Measurements from ENCODE around the gene PIK3C2G.

- TF ChIP-seq CTCF (IDR thresholded peaks at IDR 0.05): no peak
- no peak for TF ChIP-seq TCF7L2 (IDR thresholded peaks at IDR 0.05; ENCODE audit: low read depth, low read length)
- TF ChIP-seq REST (IDR thresholded peaks at IDR 0.05; ENCODE audit: insufficient read depth in 1 of 2, low read depth in 2 of 2, low read length in 1 of 2): no peak
- no peak for TF ChIP-seq POLR2AphosphoS5 (IDR thresholded peaks at IDR 0.05; ENCODE audit: low read depth, low read length)
Observed at GRCh38 chr12:18264581-18265075, 3.3 kb downstream of the PIK3C2G start.
